Mesenchymal stem cell (in vitro differentiated cells and primary cell): Measurements from ENCODE around the gene SSH3.

ENCODE experiments used
- DNase-seq: peaks from one replicate; pipeline ENCODE4 v3.0.0-alpha.2; 2013
- H2AFZ ChIP-seq: one replicate; pipeline ENCODE4 v1.6.1; 2013; ENCODE audit warnings: low read depth, mild to moderate bottlenecking, control low read depth, inconsistent platforms, low read length, moderate library complexity
- H2AK5ac ChIP-seq: 2 replicates; pipeline ENCODE4 v1.6.1; 2013; ENCODE audit warnings: low read length, moderate library complexity, mild to moderate bottlenecking, inconsistent platforms; ENCODE audit not compliant: severe bottlenecking
- H2BK120ac ChIP-seq: one replicate; pipeline ENCODE4 v1.6.1; 2013; ENCODE audit warnings: low read depth, mild to moderate bottlenecking, inconsistent platforms, low read length, moderate library complexity
- H2BK12ac ChIP-seq, 2 experiments: one replicate each; pipeline ENCODE4 v1.6.1; 2013; ENCODE audit warnings: inconsistent platforms in 2 of 2, low read length in 2 of 2, mild to moderate bottlenecking in 2 of 2, moderate library complexity in 2 of 2, control low read depth in 1 of 2
- H2BK15ac ChIP-seq: one replicate; pipeline ENCODE4 v1.6.1; 2013; ENCODE audit warnings: mild to moderate bottlenecking, low read depth, inconsistent platforms; ENCODE audit not compliant: poor library complexity, severe bottlenecking
- H2BK5ac ChIP-seq: 2 replicates; pipeline ENCODE4 v1.6.1; 2013; ENCODE audit warnings: low read depth, mild to moderate bottlenecking, low read length, control low read depth, inconsistent platforms; ENCODE audit not compliant: poor library complexity, severe bottlenecking
- H3K14ac ChIP-seq, 2 experiments: one replicate each; pipeline ENCODE4 v1.6.1; 2013; ENCODE audit warnings: inconsistent platforms in 2 of 2, low read length in 2 of 2, control low read depth in 1 of 2, mild to moderate bottlenecking in 1 of 2, moderate library complexity in 1 of 2
- H3K18ac ChIP-seq, 2 experiments: one replicate each; pipeline ENCODE4 v1.6.1; 2013; ENCODE audit warnings: inconsistent platforms in 2 of 2, low read length in 2 of 2, control low read depth in 1 of 2, low read depth in 1 of 2, mild to moderate bottlenecking in 1 of 2
- H3K23ac ChIP-seq, 2 experiments: one replicate each; pipeline ENCODE4 v1.6.1; 2013; ENCODE audit warnings: inconsistent platforms in 2 of 2, low read length in 2 of 2, mild to moderate bottlenecking in 2 of 2, moderate library complexity in 2 of 2, control low read depth in 1 of 2
- H3K27ac ChIP-seq: 2 replicates; pipeline ENCODE4 v1.5.1; 2013; ENCODE audit warnings: mild to moderate bottlenecking, moderate library complexity, low read length, control low read depth, inconsistent platforms; ENCODE audit not compliant: poor library complexity, severe bottlenecking
- H3K27me3 ChIP-seq, 2 experiments: 2 replicates each; pipeline versions ENCODE4 v1.6.1 to v1.7.0; 2013; ENCODE audit warnings: low read length in 2 of 2, mild to moderate bottlenecking in 2 of 2, moderate library complexity in 2 of 2, control low read depth in 1 of 2, inconsistent platforms in 1 of 2; ENCODE audit not compliant: control insufficient read depth in 1 of 2, insufficient read depth in 1 of 2
- H3K36me3 ChIP-seq, 2 experiments: 2 replicates each; pipeline versions ENCODE4 v1.6.1 to v1.7.0; 2013; ENCODE audit warnings: low read length in 2 of 2, control low read depth in 1 of 2, inconsistent platforms in 1 of 2, low read depth in 1 of 2, mild to moderate bottlenecking in 1 of 2; ENCODE audit not compliant: insufficient read depth in 2 of 2, control insufficient read depth in 1 of 2
- H3K4ac ChIP-seq, 2 experiments: one replicate each; pipeline ENCODE4 v1.6.1; 2013; ENCODE audit warnings: inconsistent platforms in 2 of 2, low read length in 2 of 2, mild to moderate bottlenecking in 2 of 2, moderate library complexity in 2 of 2, control low read depth in 1 of 2, low read depth in 1 of 2
- H3K4me1 ChIP-seq: 2 replicates; pipeline ENCODE4 v1.6.1; 2013; ENCODE audit warnings: low read depth, low read length, control low read depth; ENCODE audit not compliant: control insufficient read depth, insufficient read depth
- H3K4me2 ChIP-seq: 2 replicates; pipeline ENCODE4 v1.6.1; 2013; ENCODE audit warnings: low read length, mild to moderate bottlenecking, inconsistent platforms; ENCODE audit not compliant: poor library complexity, severe bottlenecking
- H3K4me3 ChIP-seq, 2 experiments: 2 replicates each; pipeline versions ENCODE4 v1.5.1 to v1.7.0; 2013; ENCODE audit warnings: low read length in 2 of 2, mild to moderate bottlenecking in 2 of 2, control low read depth in 1 of 2, low read depth in 1 of 2; ENCODE audit not compliant: insufficient read depth in 1 of 2
- H3K79me1 ChIP-seq: replicated peaks from 2 replicates; pipeline ENCODE4 v1.6.1; 2013; ENCODE audit warnings: mild to moderate bottlenecking, control low read depth, low read length, inconsistent platforms; ENCODE audit not compliant: poor library complexity, severe bottlenecking
- H3K9ac ChIP-seq: 2 replicates; pipeline ENCODE4 v1.7.0; 2013; ENCODE audit warnings: mild to moderate bottlenecking, low read length, moderate library complexity
- H3K9me3 ChIP-seq: 2 replicates; pipeline ENCODE4 v1.7.0; 2013; ENCODE audit warnings: mild to moderate bottlenecking, low read length; ENCODE audit not compliant: control insufficient read depth
- H4K8ac ChIP-seq: one replicate; pipeline ENCODE4 v1.6.1; 2013; ENCODE audit warnings: inconsistent platforms, mild to moderate bottlenecking, low read length, moderate library complexity
- H4K91ac ChIP-seq: one replicate; pipeline ENCODE4 v1.6.1; 2013; ENCODE audit warnings: mild to moderate bottlenecking, low read length, inconsistent platforms
- WGBS: methylation state at CpG from one replicate; pipeline ENCODE4 v1.1.7; 2013; ENCODE audit warnings: mixed read lengths; 5-methylcytosine and 5-hydroxymethylcytosine counted together

The SSH3 gene

GRCh38 chr11:67352546-67353316 is 49.4 kb downstream of the SSH3 start:
- H3K9me3 ChIP-seq = no peaks in the 10 kb centered on the region
- peak overlapping the region; percentile 80 for H2BK5ac ChIP-seq
- peak overlapping the region; percentile 93 to 94 for H3K18ac ChIP-seq
- peak overlapping the region; percentile 63 to 64 for H2BK12ac ChIP-seq
- WGBS = 22% methylated on average over 24 of the region's 25 CpGs
- peak overlapping the region in 1 of 2 experiments; percentile 88 for H3K14ac ChIP-seq
- DNase-seq = no peak
- peak overlapping the region; percentile 82 for H2BK120ac ChIP-seq
- H4K8ac ChIP-seq = peak overlapping the region; percentile 95
- H2BK15ac ChIP-seq = peak overlapping the region; percentile 90
- no peaks in the 10 kb centered on the region for H3K27me3 ChIP-seq
- H3K36me3 ChIP-seq = peaks cover 5 to 6% of the 10 kb centered on the region in 2 experiments
- peak overlapping the region; percentile 69 to 83 for H3K4ac ChIP-seq
- peak overlapping the region; percentile 98 for H4K91ac ChIP-seq
- peak overlapping the region; percentile 28 for H2AK5ac ChIP-seq
- peak overlapping the region; percentile 9 to 16 for H3K23ac ChIP-seq
- no peak overlapping the region for H2AFZ ChIP-seq
- H3K79me1 ChIP-seq = peaks cover 7% of the 10 kb centered on the region
- H3K4me1 ChIP-seq = peaks cover 48% of the 10 kb centered on the region
- H3K27ac ChIP-seq = peak overlapping the region; percentile 99
- peak overlapping the region; percentile 94 for H3K9ac ChIP-seq
- H3K4me3 ChIP-seq = peak overlapping the region; percentile 73 to 89
- peak overlapping the region; percentile 84 for H3K4me2 ChIP-seq

GRCh38 chr11:67353317-67354074 is 50.2 kb downstream of the SSH3 start, which contains the start of gene POLD4:
TSS of gene POLD4 (minus strand) at chr11:67353546. CDS start at chr11:67353399, 147 bp downstream.
- Histone ChIP-seq H3K27ac (peak within 1 kb of the TSS; percentile 99), H3K4me1 (peaks cover 53% of the 10 kb centered on the region), H2BK15ac (peak within 1 kb of the TSS; percentile 90), H3K4ac (peak within 1 kb of the TSS; percentile 69 to 83), H4K91ac (peak within 1 kb of the TSS; percentile 98), H2BK12ac (peak within 1 kb of the TSS; percentile 65 to 82), H3K79me1 (peaks cover 7% of the 10 kb centered on the region), H3K9ac (peak within 1 kb of the TSS; percentile 94), H3K23ac (peak within 1 kb of the TSS; percentile 9 to 16), H2BK5ac (peak within 1 kb of the TSS; percentile 87), H4K8ac (peak within 1 kb of the TSS; percentile 95), H3K4me3 (peak within 1 kb of the TSS; percentile 73 to 89), H3K4me2 (peak within 1 kb of the TSS; percentile 84), H2AK5ac (peak within 1 kb of the TSS; percentile 91), H3K18ac (peak within 1 kb of the TSS; percentile 94 to 95), H3K9me3 (no peaks in the 10 kb centered on the region), H3K14ac (peak within 1 kb of the TSS in 1 of 2 experiments; percentile 88), H2AFZ (no peak within 1 kb of the TSS), H2BK120ac (peak within 1 kb of the TSS; percentile 82), H3K27me3 (no peaks in the 10 kb centered on the region), H3K36me3 (peaks cover 5 to 6% of the 10 kb centered on the region in 2 experiments)
- whole genome bisulfite sequencing = under 1% methylated on average over 25 of the region's 37 CpGs
- peak; percentile 98 for DNase-seq

- peak overlapping the region; percentile 87 for H2BK5ac ChIP-seq
- peak overlapping the region; percentile 95 for H4K91ac ChIP-seq
- H3K27ac ChIP-seq = peak overlapping the region; percentile 96
- peak overlapping the region; percentile 92 for H2BK15ac ChIP-seq
- peaks cover 5 to 6% of the 10 kb centered on the region in 2 experiments for H3K36me3 ChIP-seq
- peak overlapping the region; percentile 92 to 95 for H3K18ac ChIP-seq
- peak overlapping the region; percentile 91 for H2AK5ac ChIP-seq
- peak overlapping the region; percentile 62 for H2BK120ac ChIP-seq
- H3K27me3 ChIP-seq = no peaks in the 10 kb centered on the region
- WGBS = 23% methylated on average over 7 of the region's 8 CpGs
- peak overlapping the region; percentile 82 to 91 for H2BK12ac ChIP-seq
- H2AFZ ChIP-seq = no peak overlapping the region
- H3K23ac ChIP-seq = no peak overlapping the region
- H4K8ac ChIP-seq = peak overlapping the region; percentile 92
- H3K9ac ChIP-seq = peak overlapping the region; percentile 94
- peak overlapping the region in 1 of 2 experiments; percentile 7 for H3K14ac ChIP-seq
- H3K9me3 ChIP-seq = no peaks in the 10 kb centered on the region
- peak overlapping the region; percentile 45 to 89 for H3K4me3 ChIP-seq
- peak overlapping the region; percentile 74 for H3K4me2 ChIP-seq
- DNase-seq = peak; percentile 98
- peaks cover 53% of the 10 kb centered on the region for H3K4me1 ChIP-seq
- peaks cover 7% of the 10 kb centered on the region for H3K79me1 ChIP-seq
- H3K4ac ChIP-seq = peak overlapping the region; percentile 85 to 92
These were observed 51.0 kb downstream of the SSH3 start for GRCh38 chr11:67354075-67355022.
